Osteoblast (primary cell): Measurements from ENCODE around the gene TMEFF1. TPM values are rescaled to one million over a fixed set of nuclear protein-coding genes. Genes with fewer than 3 reads are reported as not detected.
"Not testable (repeated sequence)": the region's sequence is repeated elsewhere in the genome, so short reads cannot be mapped to it uniquely, and the experiment has no call there.

Experiments used
- DNase-seq: peaks from one replicate; pipeline ENCODE4 v3.0.0; 2011; ENCODE audit warnings: low spot score, mixed read lengths; ENCODE audit not compliant: insufficient read length; ENCODE audit errors: missing footprints
- H2AFZ ChIP-seq: 2 replicates; pipeline ENCODE4 v1.6.0; 2011; ENCODE audit warnings: mild to moderate bottlenecking, low read length
- H3K27ac ChIP-seq: 2 replicates; pipeline ENCODE4 v1.5.1; 2011; ENCODE audit warnings: mild to moderate bottlenecking, low read depth, low read length, moderate library complexity
- H3K27me3 ChIP-seq: 2 replicates; pipeline ENCODE4 v1.6.0; 2012; ENCODE audit warnings: mild to moderate bottlenecking, control low read depth, inconsistent platforms, low read length, moderate library complexity; ENCODE audit not compliant: insufficient read depth
- H3K36me3 ChIP-seq: 2 replicates; pipeline ENCODE4 v1.5.1; 2011; ENCODE audit warnings: mild to moderate bottlenecking, low read length, control low read depth, moderate library complexity; ENCODE audit not compliant: insufficient read depth
- H3K4me1 ChIP-seq: 2 replicates; pipeline ENCODE4 v1.5.1; 2011; ENCODE audit warnings: mild to moderate bottlenecking, low read length, control low read depth, moderate library complexity; ENCODE audit not compliant: insufficient read depth
- H3K4me2 ChIP-seq: 2 replicates; pipeline ENCODE4 v1.6.0; 2011; ENCODE audit warnings: mild to moderate bottlenecking, low read length; ENCODE audit not compliant: insufficient read depth
- H3K4me3 ChIP-seq: fragments of 200-600 bp; sonication (generic); 3 replicates; pipeline ENCODE4 v1.5.1; 2012; ENCODE audit warnings: mild to moderate bottlenecking, low read length, inconsistent platforms; ENCODE audit not compliant: insufficient read depth
- H3K79me2 ChIP-seq: 2 replicates; pipeline ENCODE4 v1.6.0; 2012; ENCODE audit warnings: mild to moderate bottlenecking, low read length, control low read depth, inconsistent platforms; ENCODE audit not compliant: insufficient read depth
- H3K9me3 ChIP-seq: 2 replicates; pipeline ENCODE4 v1.5.1; 2011; ENCODE audit warnings: low read depth, low read length, control low read depth
- H4K20me1 ChIP-seq: 2 replicates; pipeline ENCODE4 v1.6.0; 2012; ENCODE audit warnings: mild to moderate bottlenecking, low read length, control low read depth; ENCODE audit not compliant: insufficient read depth
- total RNA-seq: library from RNA; depleted of rRNA; stranded (reverse); fragments of >200 nt; gene quantifications from 2 replicates; pipeline ENCODE4 v1.2.3, GENCODE V29; 2012
- TF ChIP-seq, protein P1 (sequence below): IDR thresholded peaks from 2 replicates; pipeline ENCODE4 v1.5.1; 2011; ENCODE audit warnings: mild to moderate bottlenecking, low read depth, low read length, moderate library complexity; ENCODE audit errors: extremely low read depth

TMEFF1 gene
- total RNA-seq, 1 donor = 0.72 TPM

DNA sequence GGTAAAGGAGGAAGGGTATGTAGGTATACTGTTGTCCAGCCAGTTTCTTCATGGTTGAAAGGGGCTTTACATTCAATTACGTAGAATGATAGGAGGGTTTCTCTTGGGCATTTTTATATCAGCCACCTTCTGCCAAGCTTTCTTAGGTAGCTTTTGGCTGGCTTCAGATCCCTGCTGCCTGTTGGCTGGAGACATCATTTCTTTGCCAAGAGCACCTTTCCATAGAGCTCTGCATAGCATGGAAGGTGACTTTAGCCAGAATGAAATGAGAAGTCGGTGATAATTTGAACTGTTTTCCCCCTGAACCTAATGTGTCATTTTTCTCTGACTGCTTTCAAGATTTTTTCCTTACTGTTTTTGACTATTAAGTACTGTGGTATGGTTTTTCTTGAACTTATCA lies 26.9 kb downstream of the TMEFF1 start:
- Histone ChIP-seq H3K27me3 (no peaks in the 10 kb centered on the region), H2AFZ (no peak overlapping the region), H4K20me1 (no peaks in the 10 kb centered on the region), H3K27ac (no peak overlapping the region), H3K4me2 (no peak overlapping the region), H3K36me3 (no peaks in the 10 kb centered on the region), H3K4me3 (no peak overlapping the region), H3K4me1 (no peaks in the 10 kb centered on the region), H3K79me2 (no peaks in the 10 kb centered on the region), H3K9me3 (no peaks in the 10 kb centered on the region)
- TF ChIP-seq, protein P1, sequence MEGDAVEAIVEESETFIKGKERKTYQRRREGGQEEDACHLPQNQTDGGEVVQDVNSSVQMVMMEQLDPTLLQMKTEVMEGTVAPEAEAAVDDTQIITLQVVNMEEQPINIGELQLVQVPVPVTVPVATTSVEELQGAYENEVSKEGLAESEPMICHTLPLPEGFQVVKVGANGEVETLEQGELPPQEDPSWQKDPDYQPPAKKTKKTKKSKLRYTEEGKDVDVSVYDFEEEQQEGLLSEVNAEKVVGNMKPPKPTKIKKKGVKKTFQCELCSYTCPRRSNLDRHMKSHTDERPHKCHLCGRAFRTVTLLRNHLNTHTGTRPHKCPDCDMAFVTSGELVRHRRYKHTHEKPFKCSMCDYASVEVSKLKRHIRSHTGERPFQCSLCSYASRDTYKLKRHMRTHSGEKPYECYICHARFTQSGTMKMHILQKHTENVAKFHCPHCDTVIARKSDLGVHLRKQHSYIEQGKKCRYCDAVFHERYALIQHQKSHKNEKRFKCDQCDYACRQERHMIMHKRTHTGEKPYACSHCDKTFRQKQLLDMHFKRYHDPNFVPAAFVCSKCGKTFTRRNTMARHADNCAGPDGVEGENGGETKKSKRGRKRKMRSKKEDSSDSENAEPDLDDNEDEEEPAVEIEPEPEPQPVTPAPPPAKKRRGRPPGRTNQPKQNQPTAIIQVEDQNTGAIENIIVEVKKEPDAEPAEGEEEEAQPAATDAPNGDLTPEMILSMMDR = no peak
- no peak for DNase-seq

DNA sequence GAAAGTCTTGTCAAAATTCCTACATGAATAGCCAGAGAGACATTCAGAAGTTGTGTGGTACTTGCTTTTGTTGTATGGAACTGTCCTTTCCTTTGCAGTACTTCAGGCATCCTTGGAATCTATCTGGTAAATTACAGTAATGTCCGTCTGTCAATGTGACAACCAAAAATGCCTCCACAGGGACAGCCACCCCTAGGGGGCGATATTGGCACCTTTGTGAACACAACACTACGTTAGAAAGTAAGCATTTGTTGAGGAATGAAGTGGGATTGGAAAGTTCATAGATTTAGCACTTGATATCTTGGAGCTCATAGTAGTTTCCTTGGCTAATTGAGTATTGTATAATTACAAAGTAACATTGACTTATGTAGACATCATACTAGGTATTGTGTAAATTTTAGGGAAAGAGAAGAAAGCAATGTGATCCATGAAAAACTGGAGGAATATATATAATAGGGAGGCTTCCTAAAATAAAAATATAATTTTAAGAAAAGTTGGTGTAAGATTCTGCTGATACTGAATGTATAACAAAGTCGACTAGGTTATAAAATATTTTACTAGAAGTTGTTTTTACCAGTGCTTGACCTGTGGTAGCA lies 32.7 kb downstream of the TMEFF1 start:
- H3K27ac ChIP-seq = no peak overlapping the region
- H3K9me3 ChIP-seq = no peaks in the 10 kb centered on the region
- TF ChIP-seq, protein P1 = peak; percentile 93
- DNase-seq = peak; percentile 80
- H4K20me1 ChIP-seq = no peaks in the 10 kb centered on the region
- no peak overlapping the region for H2AFZ ChIP-seq
- H3K4me2 ChIP-seq = no peak overlapping the region
- H3K27me3 ChIP-seq = no peaks in the 10 kb centered on the region
- no peak overlapping the region for H3K4me3 ChIP-seq
- H3K4me1 ChIP-seq = no peaks in the 10 kb centered on the region
- H3K79me2 ChIP-seq = no peaks in the 10 kb centered on the region
- no peaks in the 10 kb centered on the region for H3K36me3 ChIP-seq

DNA sequence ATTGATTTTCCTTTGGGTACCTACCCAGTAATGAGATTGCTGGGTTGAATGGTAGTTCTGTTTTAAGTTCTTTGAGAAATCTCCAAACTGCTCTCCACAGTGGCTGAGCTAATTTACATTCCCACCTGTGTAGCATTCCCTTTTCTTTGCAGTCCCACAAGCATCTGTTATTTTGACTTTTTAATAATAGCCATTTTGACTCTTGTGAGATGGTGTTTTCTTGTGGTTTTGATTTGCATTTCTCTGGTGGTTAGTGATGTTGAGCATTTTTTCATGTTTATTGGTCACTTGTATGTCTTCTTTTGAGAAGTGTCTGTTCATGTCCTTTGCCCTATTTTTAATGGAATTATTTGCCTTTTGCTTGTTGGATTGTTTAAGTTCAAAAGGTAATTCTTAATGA lies 34.4 kb downstream of the TMEFF1 start:
- not testable (repeated sequence) for DNase-seq, H3K27me3 ChIP-seq

DNA sequence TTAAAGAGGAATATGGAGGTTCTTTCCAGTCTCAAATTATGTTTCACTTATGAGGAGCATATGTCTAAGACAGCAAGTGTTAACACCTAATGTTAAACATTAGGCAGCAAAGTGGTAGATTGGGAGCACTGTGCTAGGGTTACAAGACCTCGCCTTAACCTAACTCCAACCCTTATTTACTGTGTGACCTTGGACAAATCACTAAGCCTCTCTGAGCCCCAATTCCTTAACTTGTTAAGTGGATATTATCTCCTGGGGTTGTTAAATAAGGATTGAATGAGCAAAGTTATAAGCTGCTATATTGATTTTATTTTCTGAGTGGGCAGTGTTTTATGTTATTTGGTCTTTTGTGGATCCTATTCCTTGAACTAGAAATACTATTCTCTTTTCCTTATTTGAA lies 38.3 kb downstream of the TMEFF1 start:
- DNase-seq = no peak
- TF ChIP-seq, protein P1 = no peak
- Histone ChIP-seq H3K4me3 (no peak overlapping the region), H3K79me2 (no peaks in the 10 kb centered on the region), H3K27ac (no peak overlapping the region), H3K9me3 (no peaks in the 10 kb centered on the region), H3K27me3 (no peaks in the 10 kb centered on the region), H2AFZ (no peak overlapping the region), H4K20me1 (no peaks in the 10 kb centered on the region), H3K36me3 (no peaks in the 10 kb centered on the region), H3K4me2 (no peak overlapping the region), H3K4me1 (no peaks in the 10 kb centered on the region)

More for the DNA sequence above, 34.4 kb downstream of the TMEFF1 start:
- H3K79me2 ChIP-seq, H4K20me1 ChIP-seq, H3K4me2 ChIP-seq, H2AFZ ChIP-seq, H3K4me1 ChIP-seq, H3K36me3 ChIP-seq, H3K27ac ChIP-seq, H3K9me3 ChIP-seq, H3K4me3 ChIP-seq: not testable (repeated sequence)
